Measurements from ENCODE around the gene RPE65. TPM values are rescaled to one million over a fixed set of nuclear protein-coding genes. Genes with fewer than 3 reads are reported as not detected.

Gene RPE65
- total RNA-seq, 4 donors from 2014 or later = not detected

- DNase-seq = peak; percentile 15 to 32
- intact Hi-C loops (cut with DNase I) = no loop called here
- H3K27ac ChIP-seq = no peak overlapping the region
- WGBS, 2 donors = 72 to 77% methylated on average over 2 of the region's 2 CpGs
- no peaks in the 10 kb centered on the region for H3K36me3 ChIP-seq
- TF ChIP-seq CTCF (IDR thresholded peaks at IDR 0.05) (peak in 5 of 6 experiments; percentile 23 to 74 (median 50)), POLR2A (IDR thresholded peaks at IDR 0.05) (no peak)
- H3K27me3 ChIP-seq = no peaks in the 10 kb centered on the region
- no peak overlapping the region for H3K4me3 ChIP-seq (replicated peaks in 1 of 3)
- peaks cover 0 to under 1% of the 10 kb centered on the region in 2 donors for H3K4me1 ChIP-seq
- no peaks in the 10 kb centered on the region for H3K9me3 ChIP-seq
Observed at GRCh38 chr1:68470388-68470970, 20.7 kb upstream of the RPE65 start.

GRCh38 chr1:68464891-68465290 lies 15.1 kb upstream of the RPE65 start:
- 68 to 69% methylated on average over 6 of the region's 6 CpGs for WGBS, 2 donors
- Histone ChIP-seq H3K36me3 (no peaks in the 10 kb centered on the region), H3K27me3 (no peaks in the 10 kb centered on the region), H3K27ac (no peak overlapping the region), H3K4me1 (no peaks in the 10 kb centered on the region), H3K9me3 (no peaks in the 10 kb centered on the region), H3K4me3 (replicated peaks in 1 of 3) (no peak overlapping the region)
- intact Hi-C loops (cut with DNase I) = no loop called here
- no peak for TF ChIP-seq CTCF (IDR thresholded peaks at IDR 0.05)
- no peak for TF ChIP-seq POLR2A (IDR thresholded peaks at IDR 0.05)
- DNase-seq = no peak

GRCh38 chr1:68460935-68461334 lies 11.2 kb upstream of the RPE65 start:
- DNase-seq = no peak
- Histone ChIP-seq H3K4me3 (replicated peaks in 1 of 3) (no peak overlapping the region), H3K27me3 (no peaks in the 10 kb centered on the region), H3K27ac (no peak overlapping the region), H3K4me1 (peaks cover 0 to 5% of the 10 kb centered on the region in 2 donors), H3K9me3 (no peaks in the 10 kb centered on the region), H3K36me3 (no peaks in the 10 kb centered on the region)
- TF ChIP-seq POLR2A (IDR thresholded peaks at IDR 0.05) (no peak), CTCF (IDR thresholded peaks at IDR 0.05) (no peak)
- 94 to 95% methylated on average over 4 of the region's 4 CpGs for WGBS, 2 donors
- intact Hi-C loops (cut with DNase I) = no loop called here

- H3K4me1 ChIP-seq = peaks cover 0 to 5% of the 10 kb centered on the region in 2 donors
- DNase-seq = no peak
- H3K27me3 ChIP-seq = no peaks in the 10 kb centered on the region
- intact Hi-C loops (cut with DNase I) = no loop called here
- no peak overlapping the region for H3K4me3 ChIP-seq (replicated peaks in 1 of 3)
- H3K36me3 ChIP-seq = no peaks in the 10 kb centered on the region
- TF ChIP-seq CTCF (IDR thresholded peaks at IDR 0.05) = no peak
- no peak overlapping the region for H3K27ac ChIP-seq
- H3K9me3 ChIP-seq = no peaks in the 10 kb centered on the region
- WGBS, 2 donors = 45 to 52% methylated on average over 1 of the region's 1 CpG
Observed at GRCh38 chr1:68459796-68460195, 10.0 kb upstream of the RPE65 start.

GRCh38 chr1:68459091-68459490 lies 9.3 kb upstream of the RPE65 start:
- intact Hi-C loops (cut with DNase I) = no loop called here
- WGBS, 2 donors = 86 to 91% methylated on average over 2 of the region's 2 CpGs
- DNase-seq = no peak

More at GRCh38 chr1:68459091-68459490, 9.3 kb upstream of the RPE65 start:
- Histone ChIP-seq H3K4me3 (replicated peaks in 1 of 3) (no peak overlapping the region), H3K27ac (no peak overlapping the region), H3K9me3 (no peaks in the 10 kb centered on the region), H3K36me3 (no peaks in the 10 kb centered on the region), H3K27me3 (no peaks in the 10 kb centered on the region), H3K4me1 (peaks cover 0 to 5% of the 10 kb centered on the region in 2 donors)
- TF ChIP-seq CTCF (IDR thresholded peaks at IDR 0.05) (no peak), POLR2A (IDR thresholded peaks at IDR 0.05) (no peak)
